Measurements from ENCODE around the gene FMNL1. TPM values are rescaled to one million over a fixed set of nuclear protein-coding genes. Genes with fewer than 3 reads are reported as not detected.
A peak's percentile ranks its signal among the peaks of the same experiment; 100 is the strongest.

Gene FMNL1
- total RNA-seq, 1 donor from 2014 or later: 13.7 TPM

DNA sequence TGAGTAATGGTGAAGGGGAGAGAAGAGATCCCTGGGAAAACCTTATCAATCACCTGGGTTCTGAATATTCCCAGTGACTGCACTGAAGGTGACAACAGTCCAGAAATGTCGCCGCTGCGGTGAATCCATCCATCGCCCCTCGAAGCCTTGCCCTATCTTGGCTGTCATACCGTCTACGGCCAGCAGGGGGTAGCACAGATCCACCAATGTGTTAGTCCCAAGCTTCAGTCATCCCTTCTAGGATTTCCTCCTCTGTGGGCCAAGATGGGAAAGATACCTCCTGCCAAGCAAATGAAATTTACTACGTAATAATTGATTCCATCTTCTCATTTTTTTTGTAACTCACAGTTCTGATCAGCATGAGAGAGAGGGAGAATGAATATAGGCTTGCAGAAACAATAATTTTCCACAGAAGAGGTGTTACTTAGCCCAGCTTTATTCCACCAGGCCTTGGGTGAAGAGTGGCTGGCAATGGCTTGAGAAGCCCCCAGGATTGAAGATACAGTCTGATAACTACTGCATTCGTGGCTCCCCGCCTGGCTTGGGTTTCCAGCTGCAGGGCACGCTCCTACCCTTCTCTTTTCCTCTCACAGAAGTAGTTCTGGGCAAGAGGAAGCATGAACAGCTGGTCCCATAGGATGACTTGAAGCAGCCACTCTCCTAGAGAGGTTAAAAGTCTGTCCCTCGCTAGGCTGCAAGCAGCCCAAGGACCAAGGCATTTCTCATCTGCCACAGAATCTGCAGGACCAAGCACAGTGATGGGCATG lies 2.6 kb upstream of the FMNL1 start:
- ATAC-seq (peak; percentile 80), DNase-seq (ENCODE audit: missing footprints) (peak; percentile 90)
- intact Hi-C loops (cut with DNase I): loop anchor here (1.0 kb wide), 2 partner anchors 16 to 166 kb away; no protein-coding TSS in a partner anchor

DNA sequence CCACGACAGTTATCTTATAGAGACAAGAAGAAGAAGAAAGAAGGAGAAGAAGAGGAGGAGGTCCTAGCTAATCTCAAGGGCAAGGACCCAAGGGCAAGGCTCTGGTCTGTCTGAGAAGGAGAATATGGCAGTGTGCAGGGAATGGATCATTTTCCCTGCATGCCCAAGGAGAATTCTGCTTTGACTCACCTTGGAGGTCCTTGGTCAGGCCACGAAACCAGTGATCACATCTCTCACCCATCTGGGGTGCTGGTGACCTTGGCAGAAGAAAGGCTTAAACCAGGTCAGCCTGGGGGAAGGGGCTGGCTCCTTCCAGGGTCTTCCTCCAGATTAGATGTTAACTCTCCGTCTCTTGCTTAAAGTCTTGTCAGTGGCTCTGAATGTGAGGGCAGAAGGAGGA lies 1.6 kb upstream of the FMNL1 start:
- intact Hi-C loops (cut with DNase I): loop anchor here (5.0 kb wide), 2 partner anchors 42 to 57 kb away; partner anchors contain the start of gene SPATA32
- ATAC-seq (no peak), DNase-seq (ENCODE audit: missing footprints) (no peak)

DNA sequence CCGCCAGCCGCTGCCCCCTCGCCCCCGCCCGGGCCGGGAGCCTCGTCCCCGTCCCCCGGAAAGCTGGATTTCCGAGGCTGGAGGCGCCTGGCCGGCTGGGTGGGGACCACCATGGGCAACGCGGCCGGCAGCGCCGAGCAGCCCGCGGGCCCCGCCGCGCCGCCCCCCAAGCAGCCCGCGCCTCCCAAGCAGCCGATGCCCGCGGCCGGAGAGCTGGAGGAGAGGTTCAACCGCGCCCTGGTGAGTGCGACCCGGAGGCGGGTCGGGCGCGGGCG lies 266 bp downstream of the FMNL1 start:
- DNase-seq (ENCODE audit: missing footprints): no peak
- no peak for ATAC-seq
- intact Hi-C loops (cut with DNase I): loop anchor here (5.0 kb wide), 2 partner anchors 40 to 55 kb away; partner anchors contain the start of gene SPATA32

DNA sequence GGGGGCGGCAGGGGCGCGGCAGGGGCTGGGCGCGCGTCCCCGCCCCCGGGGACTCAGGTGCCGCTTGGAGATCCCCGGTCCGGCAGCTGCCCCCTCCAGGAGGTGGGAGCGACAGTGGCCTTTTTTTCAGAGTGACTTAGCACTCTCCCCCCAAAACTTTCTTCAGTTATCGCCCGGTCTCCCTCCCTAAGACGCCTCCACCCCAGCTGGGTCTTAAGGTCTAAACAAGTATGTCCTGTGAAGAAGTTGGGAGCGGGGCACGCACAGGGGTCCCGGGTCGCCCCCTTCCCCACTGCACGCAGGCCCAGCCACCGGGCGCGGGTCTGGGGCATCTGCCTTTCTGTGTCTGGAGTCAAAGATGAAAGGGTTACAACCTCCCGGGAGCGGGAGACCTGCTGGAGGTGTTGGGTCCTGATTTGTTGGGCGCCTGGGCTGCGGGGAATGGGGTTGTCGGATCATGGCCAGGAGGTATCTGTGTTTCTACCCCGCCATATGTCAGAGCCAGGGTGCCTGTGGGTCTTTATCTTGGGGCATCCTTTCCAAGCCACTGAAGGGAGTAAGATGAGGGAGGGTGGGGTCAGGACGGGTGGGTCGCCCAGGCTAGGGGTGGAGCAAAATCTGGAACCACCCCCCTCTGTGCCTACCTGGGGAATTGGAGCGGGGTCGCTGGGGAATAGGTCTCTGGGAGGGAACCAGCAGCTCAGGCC lies 757 bp downstream of the FMNL1 start:
- DNase-seq (ENCODE audit: missing footprints) (peak; percentile 66), ATAC-seq (peak; percentile 8)
- intact Hi-C loops (cut with DNase I): loop anchor here (5.0 kb wide), 2 partner anchors 40 to 55 kb away; partner anchors contain the start of gene SPATA32

DNA sequence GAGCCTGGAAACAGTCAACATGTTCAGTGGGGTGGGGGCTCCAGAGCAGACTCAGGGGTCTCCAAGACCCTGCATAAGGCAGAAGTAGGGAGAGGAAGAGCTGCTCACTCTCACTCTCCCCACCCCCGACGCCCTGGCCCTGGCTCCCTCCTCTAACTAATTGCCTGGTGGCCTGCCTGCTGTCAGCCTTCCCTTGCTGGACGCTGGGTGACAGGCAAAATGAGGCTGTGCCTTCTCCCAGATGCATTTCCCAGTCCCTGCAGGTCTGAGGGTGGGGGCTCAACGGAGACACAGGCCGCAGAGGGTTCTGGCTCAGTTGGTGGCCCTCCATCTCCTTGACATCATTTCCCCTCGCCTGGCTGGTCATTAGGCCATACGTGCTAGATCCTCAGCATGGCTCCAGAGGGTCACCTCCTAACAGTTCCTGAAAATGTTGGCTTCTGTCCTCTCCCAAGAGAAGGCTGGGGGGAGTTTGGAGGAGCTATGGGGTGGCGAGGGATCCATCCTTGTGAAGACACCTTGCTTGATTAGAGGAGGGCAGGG lies 1.4 kb downstream of the FMNL1 start:
- intact Hi-C loops (cut with DNase I): loop anchor here (5.0 kb wide), 2 partner anchors 39 to 54 kb away; partner anchors contain the start of gene SPATA32
- DNase-seq (ENCODE audit: missing footprints) (peak; percentile 50), ATAC-seq (no peak)

DNA sequence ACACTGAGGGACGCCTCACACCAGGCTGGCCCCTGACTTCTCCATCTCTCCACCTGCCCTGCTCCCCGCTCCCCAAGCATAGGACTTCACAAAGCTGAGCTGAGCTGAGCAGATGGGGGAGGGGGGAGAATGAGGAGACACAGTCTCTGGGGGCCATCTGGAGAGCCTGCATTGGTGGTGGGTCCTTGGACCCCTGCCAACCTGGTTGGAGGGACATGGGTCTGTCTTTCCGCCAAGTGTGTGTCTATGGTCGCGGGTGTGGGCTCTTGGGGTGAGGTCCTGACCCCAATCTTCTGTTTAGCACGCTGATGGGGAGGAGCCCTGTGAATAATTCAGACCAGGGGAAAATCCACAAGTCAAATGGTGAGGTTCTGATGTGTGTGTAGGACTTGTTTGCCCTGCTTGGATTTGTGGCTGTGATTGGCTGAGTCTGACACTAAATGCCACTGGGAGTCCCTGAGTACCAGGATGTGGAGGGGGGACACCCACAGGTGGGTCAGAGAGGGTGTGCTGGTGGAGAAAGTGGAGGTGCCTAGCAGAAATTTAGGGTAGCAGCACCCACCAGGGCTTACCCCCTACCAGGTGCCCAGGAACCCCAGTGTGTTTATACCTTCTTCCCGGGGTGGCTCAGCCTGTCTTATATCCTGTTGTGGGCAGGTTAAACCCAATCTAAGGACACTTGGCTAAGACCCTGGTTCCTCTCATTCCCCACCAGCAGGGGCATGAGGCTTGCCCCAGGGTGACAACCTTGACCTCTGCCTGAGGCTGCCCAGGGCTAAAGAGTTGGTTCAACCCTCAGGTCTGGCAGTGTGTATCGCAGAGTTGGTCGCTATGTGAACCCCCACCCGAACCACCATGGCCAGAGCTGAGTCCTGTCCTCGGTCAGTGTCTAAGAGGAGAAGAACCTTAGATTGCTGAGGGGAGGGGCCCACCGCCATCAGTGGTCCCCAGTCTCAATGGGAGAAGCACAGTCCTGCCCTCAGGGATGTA lies 2.1 kb downstream of the FMNL1 start:
- intact Hi-C loops (cut with DNase I): loop anchor here (5.0 kb wide), 2 partner anchors 38 to 53 kb away; partner anchors contain the start of gene SPATA32
- DNase-seq (ENCODE audit: missing footprints) (peak; percentile 57), ATAC-seq (no peak)

DNA sequence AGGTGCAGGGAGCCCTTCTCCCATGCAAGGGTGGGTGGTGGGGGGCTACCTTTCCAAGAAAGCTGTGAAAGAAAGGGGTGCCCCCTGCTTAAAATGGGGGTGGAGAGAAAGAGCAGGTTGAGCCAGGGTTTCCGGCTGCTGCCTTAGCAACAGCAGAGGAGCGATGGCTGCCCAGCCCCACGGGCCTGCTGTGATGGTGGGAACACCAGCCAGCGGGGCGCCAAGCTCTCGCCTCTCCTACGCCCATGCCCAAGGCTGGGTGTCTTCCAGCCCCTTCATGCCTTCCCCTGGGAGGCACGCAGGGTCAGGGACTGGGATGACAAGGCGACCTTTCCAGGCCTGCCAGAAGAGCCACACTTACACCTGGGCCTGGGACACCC lies 3.0 kb downstream of the FMNL1 start:
- peak; percentile 72 for DNase-seq (ENCODE audit: missing footprints)
- no peak for ATAC-seq
- intact Hi-C loops (cut with DNase I): loop anchor here (5.0 kb wide), 2 partner anchors 38 to 53 kb away; partner anchors contain the start of gene SPATA32

DNA sequence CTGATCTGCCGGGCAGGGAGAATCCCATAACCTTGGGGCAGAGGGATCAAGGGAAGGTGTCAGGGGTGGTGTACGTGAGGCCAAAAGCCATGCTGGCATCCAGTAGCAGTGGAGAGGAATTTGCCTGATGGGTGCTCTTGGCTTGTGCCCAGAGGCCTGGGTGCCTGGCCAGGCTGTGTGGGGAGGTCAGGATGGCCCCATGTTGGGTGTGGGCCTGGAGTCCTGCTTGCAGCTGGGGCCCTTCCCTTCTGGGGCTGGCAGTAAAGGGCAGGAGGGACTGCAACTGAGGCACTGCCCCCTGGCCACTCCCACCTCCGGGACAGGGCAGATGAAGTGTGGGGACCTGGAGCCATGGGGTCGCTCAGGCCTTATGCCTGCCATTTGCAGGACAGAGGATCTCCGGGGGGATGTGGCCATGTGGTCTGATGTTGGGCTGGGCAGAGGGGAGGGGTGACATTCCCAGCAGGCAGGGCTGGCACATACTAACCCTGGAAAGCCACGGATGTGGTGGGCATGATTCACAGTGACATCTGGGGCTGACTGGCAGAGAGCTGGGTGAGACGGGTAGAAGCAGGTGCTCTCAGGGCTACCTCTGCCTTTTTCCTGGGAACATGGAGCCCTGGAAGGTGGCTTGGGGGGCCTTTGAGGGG lies 3.5 kb downstream of the FMNL1 start:
- intact Hi-C loops (cut with DNase I): no loop called here
- DNase-seq (ENCODE audit: missing footprints) (peak; percentile 71), ATAC-seq (no peak)

DNA sequence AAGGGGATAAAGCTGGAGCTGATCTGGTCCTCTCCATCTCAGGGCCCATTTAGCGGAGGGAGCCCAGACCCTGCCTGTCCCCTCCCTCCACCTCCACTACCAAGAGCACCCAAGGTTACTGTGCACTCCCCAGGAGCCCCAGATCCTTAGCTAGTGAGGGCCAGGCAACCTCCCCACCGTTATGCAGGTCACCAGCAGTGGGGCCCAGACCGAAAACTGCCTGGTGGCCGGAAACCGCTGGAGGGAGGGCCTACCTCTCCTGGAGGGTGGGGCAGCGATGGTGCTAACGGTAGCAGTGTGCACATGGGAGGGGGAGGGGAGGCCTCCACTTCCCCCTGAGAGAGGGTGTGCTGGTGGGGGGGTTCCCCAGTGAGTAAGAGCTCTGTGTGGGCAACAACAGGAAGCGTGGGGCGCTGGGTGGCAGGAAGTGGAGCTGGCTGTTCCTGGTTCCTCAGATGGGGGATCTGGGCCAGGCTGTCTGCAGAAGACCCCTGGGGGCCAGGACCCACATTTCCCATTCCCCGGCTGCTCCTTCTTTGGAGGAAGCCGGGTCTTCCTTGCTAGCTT lies 4.4 kb downstream of the FMNL1 start:
- peak; percentile 92 for DNase-seq (ENCODE audit: missing footprints)
- peak; percentile 5 for ATAC-seq
- intact Hi-C loops (cut with DNase I): no loop called here

DNA sequence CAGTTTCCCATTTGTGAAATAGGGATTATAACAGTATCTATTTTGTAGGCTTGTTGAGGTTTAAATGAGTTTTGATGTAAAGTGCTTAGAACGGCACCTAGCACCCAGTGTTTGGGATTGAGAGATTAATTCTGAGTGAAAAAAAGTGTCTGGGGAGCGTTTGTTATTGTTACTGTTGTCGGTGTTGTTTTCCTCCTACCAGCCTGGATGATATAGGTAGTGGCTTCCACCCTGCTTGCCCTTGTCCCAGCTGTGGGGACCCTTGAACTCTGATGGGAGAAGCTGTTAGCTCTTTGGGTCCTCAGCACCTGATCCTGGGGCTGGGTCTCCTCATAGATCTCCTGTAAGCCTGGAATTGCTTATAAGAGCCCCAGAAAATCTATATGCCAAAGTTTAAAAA lies 4.9 kb downstream of the FMNL1 start:
- intact Hi-C loops (cut with DNase I): no loop called here
- no peak for ATAC-seq
- no peak for DNase-seq (ENCODE audit: missing footprints)

DNA sequence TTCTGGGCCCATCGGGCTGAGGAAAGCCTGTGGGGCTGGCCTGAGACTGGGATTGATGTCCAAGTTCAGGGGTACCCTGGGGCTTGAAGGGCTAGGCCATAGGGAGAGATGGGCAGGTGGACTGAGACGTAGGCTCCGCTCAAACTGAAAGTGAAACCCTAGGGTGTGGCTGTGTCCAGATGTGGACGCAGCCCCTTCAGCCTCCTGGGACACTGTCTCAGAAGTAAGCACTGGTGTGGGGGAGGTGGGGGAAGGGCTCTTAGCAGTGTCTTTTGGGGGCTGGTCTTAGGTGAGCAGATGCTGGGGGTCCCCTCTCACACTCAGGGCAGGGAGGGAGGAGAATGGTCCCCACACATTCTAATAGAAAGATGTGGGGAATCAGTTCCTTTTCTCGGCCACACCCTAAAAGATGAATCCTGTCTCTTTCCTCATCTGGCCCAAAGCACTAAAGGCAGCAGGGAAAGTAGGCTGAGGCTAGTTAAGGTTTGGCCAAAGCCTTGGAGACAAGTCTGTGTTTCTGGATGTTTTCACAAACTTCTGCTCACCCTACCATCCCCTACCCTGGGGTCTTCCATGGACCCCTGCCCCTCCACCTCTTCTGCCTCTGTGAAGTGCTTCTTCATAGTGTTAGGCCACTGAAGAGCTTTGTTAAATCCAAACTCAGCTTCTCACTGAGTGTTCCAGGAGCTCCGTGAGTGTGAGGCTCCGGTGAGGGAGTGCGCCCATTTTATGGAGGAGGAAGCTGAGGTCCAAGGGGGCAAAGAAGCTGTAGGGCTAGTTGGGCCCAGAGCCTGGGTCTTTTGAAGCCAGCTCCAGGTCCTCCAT lies 5.6 kb downstream of the FMNL1 start:
- ATAC-seq: no peak
- DNase-seq (ENCODE audit: missing footprints): peak; percentile 72
- intact Hi-C loops (cut with DNase I): no loop called here

DNA sequence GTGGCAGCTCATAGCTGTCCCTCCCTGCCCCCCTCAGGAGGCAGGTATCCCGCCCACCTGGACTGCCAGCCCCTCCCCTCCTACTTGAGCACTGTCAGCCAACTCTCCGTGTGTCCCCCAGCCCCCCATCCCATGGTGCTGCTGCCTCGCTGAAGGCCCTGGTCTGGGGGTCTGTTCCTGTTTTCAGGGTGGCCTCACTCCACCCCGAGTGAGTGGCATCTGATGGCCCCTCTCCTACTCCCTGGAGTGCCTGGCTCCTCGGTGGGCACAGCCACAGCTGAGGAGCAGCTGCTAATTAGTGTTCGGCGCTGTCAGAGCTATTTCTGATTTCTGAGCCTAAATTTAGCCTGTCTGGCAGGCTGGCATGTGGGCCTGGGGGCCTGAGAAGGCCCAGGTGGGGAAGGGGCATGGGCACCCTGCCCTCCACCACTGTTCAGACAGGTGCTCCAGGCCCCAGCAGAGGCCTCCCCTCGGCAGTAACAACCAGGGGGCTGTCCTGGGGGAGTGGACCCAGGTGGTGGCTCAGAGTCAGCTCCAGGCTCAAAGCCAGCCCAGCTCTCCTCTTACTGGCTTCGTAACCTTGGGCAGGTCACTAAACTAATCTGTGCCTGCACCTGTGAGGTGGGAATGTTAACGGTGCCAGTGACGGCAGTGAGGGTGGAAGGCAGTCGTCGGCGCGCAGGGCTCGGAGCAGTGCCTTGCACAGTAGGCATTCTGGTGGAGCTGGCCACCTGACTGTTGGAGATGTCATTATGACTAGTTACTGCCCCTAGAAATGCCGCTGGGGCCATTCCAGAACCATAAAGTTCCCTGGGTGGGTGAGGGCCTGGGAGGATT lies 6.5 kb downstream of the FMNL1 start:
- ATAC-seq: no peak

DNA sequence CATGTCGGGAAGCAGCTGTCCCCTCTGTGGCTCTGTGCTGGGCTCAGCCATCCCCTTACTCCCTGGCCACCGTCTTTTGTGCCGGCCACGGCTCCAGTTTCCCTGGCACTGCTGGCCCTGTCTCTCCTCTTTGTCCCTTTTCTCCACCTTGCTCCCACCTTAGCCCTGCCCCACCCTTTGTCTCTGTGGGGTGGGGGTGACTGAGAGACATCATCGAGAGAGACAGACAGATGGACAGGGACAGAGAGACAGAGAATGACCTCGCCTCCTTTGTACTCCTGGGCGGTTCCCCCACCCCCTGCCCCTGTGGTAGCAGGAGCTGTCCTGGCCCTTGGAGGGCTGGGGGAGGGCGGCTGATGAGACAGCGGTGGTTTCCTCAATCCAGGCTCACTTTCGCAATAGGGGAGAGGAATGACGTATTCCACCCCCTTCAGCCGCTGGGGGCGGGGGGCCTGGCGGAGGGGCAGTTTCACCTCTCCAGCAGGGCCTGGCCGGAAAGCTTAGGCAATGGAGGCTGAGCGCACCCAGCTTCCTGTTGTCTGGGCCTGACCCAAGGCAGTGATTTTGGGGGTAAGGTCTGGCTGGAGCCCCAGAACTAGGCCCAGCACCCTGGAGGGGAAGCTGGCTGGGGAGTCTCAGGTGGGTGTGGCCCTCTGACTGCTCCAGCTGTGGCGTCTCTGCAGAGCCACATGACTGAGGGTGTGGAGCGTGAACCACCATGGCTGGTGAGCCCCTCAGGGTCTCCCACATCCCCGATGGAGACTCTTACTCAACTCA lies 7.3 kb downstream of the FMNL1 start:
- intact Hi-C loops (cut with DNase I): no loop called here
- ATAC-seq: peak; percentile 80
- peak; percentile 97 for DNase-seq (ENCODE audit: missing footprints)

More for the DNA sequence above, 6.5 kb downstream of the FMNL1 start:
- DNase-seq (ENCODE audit: missing footprints): peak; percentile 65
- intact Hi-C loops (cut with DNase I): no loop called here

DNA sequence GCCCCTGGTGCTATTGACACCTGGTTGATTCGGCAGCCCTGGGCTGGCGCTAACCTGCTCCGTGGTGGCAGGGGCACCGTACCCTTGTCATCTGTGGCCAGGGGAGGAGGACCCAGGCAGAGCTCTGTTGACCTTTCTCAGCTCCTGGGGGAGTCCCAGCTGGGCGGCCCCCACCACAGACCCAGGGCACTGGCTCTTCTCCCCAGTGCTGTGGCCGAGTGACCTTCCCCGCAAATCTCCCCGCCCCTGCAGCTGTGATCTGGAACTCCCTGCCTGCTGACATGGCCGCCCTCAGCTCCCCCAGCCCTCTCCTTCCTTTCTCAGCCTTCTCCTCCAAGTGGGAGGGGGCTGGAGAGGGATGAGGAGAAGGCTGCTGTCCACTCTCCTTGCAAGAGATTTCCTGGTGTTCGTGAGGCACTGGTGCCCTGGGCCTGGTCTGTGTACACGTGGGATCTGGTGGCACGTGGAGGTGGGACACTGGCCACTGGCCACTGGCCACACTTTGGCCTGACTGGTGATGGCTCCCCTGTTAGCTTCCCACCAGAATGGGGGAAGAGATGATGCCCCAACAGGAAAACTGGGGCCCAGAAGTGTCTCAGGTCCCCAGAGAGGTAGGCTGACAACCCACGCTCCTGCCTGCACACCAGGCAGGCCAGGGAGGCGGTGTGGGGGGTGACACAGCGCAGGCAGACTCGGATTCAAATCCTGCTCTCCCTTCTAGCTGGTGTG lies 8.2 kb downstream of the FMNL1 start:
- intact Hi-C loops (cut with DNase I): no loop called here
- ATAC-seq (peak; percentile 24), DNase-seq (ENCODE audit: missing footprints) (peak; percentile 80)

DNA sequence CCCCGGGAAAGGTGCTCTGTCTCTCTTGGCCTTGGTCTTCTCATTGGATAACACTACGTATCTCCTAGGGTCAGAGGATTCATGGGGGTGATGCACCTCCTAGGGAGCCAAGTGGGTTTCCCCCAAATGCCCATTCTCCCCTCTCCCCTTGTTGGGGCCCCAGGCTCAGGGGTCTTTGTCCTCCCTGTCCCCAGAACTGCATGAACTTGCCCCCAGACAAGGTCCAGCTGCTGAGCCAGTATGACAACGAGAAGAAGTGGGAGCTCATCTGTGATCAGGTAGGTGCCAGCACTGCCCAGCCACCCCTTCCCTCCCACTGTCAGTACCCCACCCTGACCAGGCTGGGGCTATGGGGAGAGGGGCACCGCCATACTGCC lies 8.7 kb downstream of the FMNL1 start:
- ATAC-seq (no peak), DNase-seq (ENCODE audit: missing footprints) (no peak)
- intact Hi-C loops (cut with DNase I): no loop called here

All from Right ventricle myocardium inferior (tissue), 1 donor.